WTC11 (cell line): ENCODE measurements around the gene KIAA1671. TPM values are rescaled to one million over a fixed set of nuclear protein-coding genes. Genes with fewer than 3 reads are reported as not detected.

Experiments used
- ATAC-seq: fragments of 200-7000 bp; cut with Tn5 transposase; 2 replicates; pipeline ENCODE4 v1.10.0; 2021; ENCODE audit warnings: mild to moderate bottlenecking, moderate library complexity
- CTCF ChIA-PET: fragments of 300-600 bp; sonication (Branson Sonifier 250); formaldehyde crosslinking; loops from one replicate; lab custom pipeline; 2021; ENCODE audit warnings: antibody characterized with exemption; lab: Charles Lee
- POLR2A ChIA-PET: fragments of 350-600 bp; sonication (Branson Sonifier 250); formaldehyde crosslinking; loops from one replicate; lab custom pipeline; 2021; ENCODE audit warnings: antibody characterized with exemption; lab: Charles Lee
- DNase-seq: peaks from one replicate; pipeline ENCODE4 v3.0.0; 2021; ENCODE audit warnings: low spot score
- H3K27ac Mint-ChIP-seq: 2 replicates; pipeline ENCODE4 v1.8.0; 2021; ENCODE audit warnings: mixed read lengths
- H3K27me3 Mint-ChIP-seq: 2 replicates; pipeline ENCODE4 v1.8.0; 2021; ENCODE audit warnings: low read depth, mild to moderate bottlenecking, moderate library complexity, mixed read lengths
- H3K36me3 Mint-ChIP-seq: 2 replicates; pipeline ENCODE4 v1.8.0; 2021; ENCODE audit warnings: mixed read lengths
- H3K4me1 Mint-ChIP-seq: 2 replicates; pipeline ENCODE4 v1.8.0; 2022; ENCODE audit warnings: mixed read lengths
- H3K4me3 Mint-ChIP-seq: 2 replicates; pipeline ENCODE4 v1.8.0; 2021; ENCODE audit warnings: mild to moderate bottlenecking, moderate library complexity, mixed read lengths
- H3K9me3 Mint-ChIP-seq: 2 replicates; pipeline ENCODE4 v1.8.0; 2021; ENCODE audit warnings: mixed read lengths
- CREB1 ChIP-seq: sonication (generic); formaldehyde crosslinking; IDR thresholded peaks from 2 replicates; pipeline ENCODE4 v1.8.0; 2023; ENCODE audit warnings: mild to moderate bottlenecking, missing genetic modification reagents
- FOXP4 ChIP-seq: sonication (generic); formaldehyde crosslinking; IDR thresholded peaks from 2 replicates; pipeline ENCODE4 v1.8.0; 2022; ENCODE audit warnings: mild to moderate bottlenecking, missing genetic modification reagents
- GABPB1 ChIP-seq: sonication (generic); formaldehyde crosslinking; IDR thresholded peaks from 2 replicates; pipeline ENCODE4 v1.8.1; 2023; ENCODE audit warnings: mild to moderate bottlenecking, missing genetic modification reagents
- GRHL2 ChIP-seq: fragments of 250-450 bp; sonication (Bioruptor Pico); IDR thresholded peaks from 2 replicates; pipeline ENCODE4 v1.8.0; 2022; ENCODE audit warnings: mild to moderate bottlenecking, moderate library complexity; ENCODE audit not compliant: insufficient replicate concordance, severe bottlenecking
- JAZF1 ChIP-seq: fragments of 250-450 bp; sonication (Bioruptor Pico); IDR thresholded peaks from 2 replicates; pipeline ENCODE4 v1.9.0; 2021; ENCODE audit warnings: moderate library complexity, mild to moderate bottlenecking, inconsistent platforms
- MXD4 ChIP-seq: fragments of 250-450 bp; sonication (Bioruptor Pico); IDR thresholded peaks from 2 replicates; pipeline ENCODE4 v1.8.0; 2021; ENCODE audit warnings: mild to moderate bottlenecking, moderate library complexity, borderline replicate concordance
- MYBL2 ChIP-seq: sonication (generic); formaldehyde crosslinking; IDR thresholded peaks from 2 replicates; pipeline ENCODE4 v1.8.1; 2023; ENCODE audit warnings: mild to moderate bottlenecking, moderate library complexity, missing genetic modification reagents
- NFYB ChIP-seq: sonication (generic); formaldehyde crosslinking; conservative IDR thresholded peaks from 2 replicates; pipeline ENCODE4 v1.8.0; 2022; ENCODE audit warnings: low read depth, missing genetic modification reagents
- NR2C2 ChIP-seq: sonication (generic); formaldehyde crosslinking; IDR thresholded peaks from 2 replicates; pipeline ENCODE4 v1.8.0; 2022; ENCODE audit warnings: mild to moderate bottlenecking, missing genetic modification reagents
- SMAD4 ChIP-seq: sonication (generic); formaldehyde crosslinking; IDR thresholded peaks from 2 replicates; pipeline ENCODE4 v1.8.0; 2022; ENCODE audit warnings: mild to moderate bottlenecking, missing genetic modification reagents
- TCF7 ChIP-seq: sonication (generic); formaldehyde crosslinking; IDR thresholded peaks from 2 replicates; pipeline ENCODE4 v1.8.0; 2022; ENCODE audit warnings: mild to moderate bottlenecking, low read depth, missing genetic modification reagents, moderate library complexity
- TP53 ChIP-seq: sonication (generic); formaldehyde crosslinking; IDR thresholded peaks from 2 replicates; pipeline ENCODE4 v1.8.1; 2023; ENCODE audit warnings: mild to moderate bottlenecking, missing genetic modification reagents
- ZBTB21 ChIP-seq: sonication (generic); formaldehyde crosslinking; IDR thresholded peaks from 2 replicates; pipeline ENCODE4 v1.8.1; 2023; ENCODE audit warnings: mild to moderate bottlenecking, missing genetic modification reagents, borderline replicate concordance
- ZNF121 ChIP-seq: sonication (generic); formaldehyde crosslinking; IDR thresholded peaks from 2 replicates; pipeline ENCODE4 v1.8.0; 2023; ENCODE audit warnings: missing genetic modification reagents
- ZNF138 ChIP-seq: sonication (generic); formaldehyde crosslinking; conservative IDR thresholded peaks from 2 replicates; pipeline ENCODE4 v1.8.1; 2022; ENCODE audit warnings: mild to moderate bottlenecking, moderate library complexity, missing genetic modification reagents
- ZNF281 ChIP-seq: sonication (generic); formaldehyde crosslinking; IDR thresholded peaks from 2 replicates; pipeline ENCODE4 v1.8.0; 2023; ENCODE audit warnings: mild to moderate bottlenecking, missing genetic modification reagents
- ZNF317 ChIP-seq: sonication (generic); formaldehyde crosslinking; IDR thresholded peaks from 2 replicates; pipeline ENCODE4 v1.8.1; 2023; ENCODE audit warnings: low read depth, mild to moderate bottlenecking, moderate library complexity, missing genetic modification reagents, borderline replicate concordance
- total RNA-seq: library from RNA; stranded (reverse); gene quantifications from 3 replicates; pipeline ENCODE4 v1.2.3, GENCODE V29; 2021
- TF ChIP-seq, protein P1 (sequence below): fragments of 250-450 bp; sonication (Bioruptor Pico); IDR thresholded peaks from 2 replicates; pipeline ENCODE4 v1.8.0; 2021; ENCODE audit warnings: mild to moderate bottlenecking
- TF ChIP-seq, protein P2 (sequence below): sonication (generic); formaldehyde crosslinking; IDR thresholded peaks from 2 replicates; pipeline ENCODE4 v1.8.1; 2022; ENCODE audit warnings: missing genetic modification reagents, borderline replicate concordance
- TF ChIP-seq, protein P3 (sequence below): sonication (generic); formaldehyde crosslinking; IDR thresholded peaks from 2 replicates; pipeline ENCODE4 v1.8.1; 2022; ENCODE audit warnings: mild to moderate bottlenecking, missing genetic modification reagents, moderate library complexity, borderline replicate concordance
- TF ChIP-seq, protein P4 (sequence below): sonication (generic); formaldehyde crosslinking; IDR thresholded peaks from 2 replicates; pipeline ENCODE4 v1.8.1; 2022; ENCODE audit warnings: mild to moderate bottlenecking, moderate library complexity, missing genetic modification reagents
- TF ChIP-seq, protein P5 (sequence below): sonication (generic); formaldehyde crosslinking; IDR thresholded peaks from 2 replicates; pipeline ENCODE4 v1.8.0; 2022; ENCODE audit warnings: mild to moderate bottlenecking, missing genetic modification reagents

Gene KIAA1671
- total RNA-seq, 1 experiment from 2014 or later = 26.0 TPM

- TF ChIP-seq SMAD4 = no peak
Observed at GRCh38 chr22:25212337-25212736, 259.8 kb downstream of the KIAA1671 start (continued).

GRCh38 chr22:25213221-25213620, 260.7 kb downstream of the KIAA1671 start:
- no peak overlapping the region for H3K27ac Mint-ChIP-seq
- no peak for TF ChIP-seq TP53 (CRISPR knock-in tag)
- TF ChIP-seq FOXP4 (CRISPR knock-in tag) = no peak
- ChIA-PET POLR2A (interaction anchor here (1.2 kb wide), 1 partner anchor 12 kb away, joined by 3 read pairs; no protein-coding TSS in a partner anchor), CTCF (interaction anchor here (1.4 to 3.8 kb wide), 4 partner anchors 11 to 132 kb away, joined by 4 to 22 read pairs (median 10); no protein-coding TSS in a partner anchor)
- peaks cover 33% of the 10 kb centered on the region for H3K9me3 Mint-ChIP-seq
- DNase-seq (no peak), ATAC-seq (no peak)
- H3K4me3 Mint-ChIP-seq = no peak overlapping the region
- H3K36me3 Mint-ChIP-seq = peaks cover 6% of the 10 kb centered on the region; the same call in 1 of the 2 replicates
- H3K27me3 Mint-ChIP-seq = peaks cover 13% of the 10 kb centered on the region
- no peaks in the 10 kb centered on the region for H3K4me1 Mint-ChIP-seq

DNA sequence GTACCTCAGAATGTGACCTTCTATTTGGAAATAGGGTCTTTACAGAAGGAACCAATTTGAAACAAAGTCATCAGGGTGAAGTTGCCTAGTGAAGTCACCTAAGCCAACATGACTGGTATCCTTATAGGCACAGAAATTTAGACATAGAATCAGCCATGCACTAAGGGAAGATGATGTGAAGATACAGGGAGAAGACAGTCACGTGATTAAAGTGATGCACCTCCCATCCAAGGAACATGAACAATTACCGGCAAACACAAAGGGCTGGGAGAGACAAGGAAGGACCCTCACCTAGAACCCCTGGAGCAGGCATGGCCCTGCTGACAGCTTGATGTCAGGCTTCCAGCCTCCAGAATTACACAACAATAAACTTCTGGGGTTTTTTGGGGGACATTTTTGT, 263.7 kb downstream of the KIAA1671 start:
- TF ChIP-seq, protein P1, sequence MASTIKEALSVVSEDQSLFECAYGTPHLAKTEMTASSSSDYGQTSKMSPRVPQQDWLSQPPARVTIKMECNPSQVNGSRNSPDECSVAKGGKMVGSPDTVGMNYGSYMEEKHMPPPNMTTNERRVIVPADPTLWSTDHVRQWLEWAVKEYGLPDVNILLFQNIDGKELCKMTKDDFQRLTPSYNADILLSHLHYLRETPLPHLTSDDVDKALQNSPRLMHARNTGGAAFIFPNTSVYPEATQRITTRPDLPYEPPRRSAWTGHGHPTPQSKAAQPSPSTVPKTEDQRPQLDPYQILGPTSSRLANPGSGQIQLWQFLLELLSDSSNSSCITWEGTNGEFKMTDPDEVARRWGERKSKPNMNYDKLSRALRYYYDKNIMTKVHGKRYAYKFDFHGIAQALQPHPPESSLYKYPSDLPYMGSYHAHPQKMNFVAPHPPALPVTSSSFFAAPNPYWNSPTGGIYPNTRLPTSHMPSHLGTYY (CRISPR knock-in tag) = no peak
- TF ChIP-seq MYBL2 (CRISPR knock-in tag) (no peak), ZBTB21 (no peak), JAZF1 (CRISPR knock-in tag) (no peak), GRHL2 (CRISPR knock-in tag) (no peak), MXD4 (no peak), CREB1 (no peak), ZNF121 (CRISPR knock-in tag) (no peak), ZNF138 (CRISPR knock-in tag) (no peak), ZNF281 (CRISPR knock-in tag) (no peak), NFYB (no peak), NR2C2 (CRISPR knock-in tag) (no peak), TCF7 (CRISPR knock-in tag) (no peak), ZNF317 (CRISPR knock-in tag) (no peak), GABPB1 (CRISPR knock-in tag) (no peak)
- TF ChIP-seq, protein P2, sequence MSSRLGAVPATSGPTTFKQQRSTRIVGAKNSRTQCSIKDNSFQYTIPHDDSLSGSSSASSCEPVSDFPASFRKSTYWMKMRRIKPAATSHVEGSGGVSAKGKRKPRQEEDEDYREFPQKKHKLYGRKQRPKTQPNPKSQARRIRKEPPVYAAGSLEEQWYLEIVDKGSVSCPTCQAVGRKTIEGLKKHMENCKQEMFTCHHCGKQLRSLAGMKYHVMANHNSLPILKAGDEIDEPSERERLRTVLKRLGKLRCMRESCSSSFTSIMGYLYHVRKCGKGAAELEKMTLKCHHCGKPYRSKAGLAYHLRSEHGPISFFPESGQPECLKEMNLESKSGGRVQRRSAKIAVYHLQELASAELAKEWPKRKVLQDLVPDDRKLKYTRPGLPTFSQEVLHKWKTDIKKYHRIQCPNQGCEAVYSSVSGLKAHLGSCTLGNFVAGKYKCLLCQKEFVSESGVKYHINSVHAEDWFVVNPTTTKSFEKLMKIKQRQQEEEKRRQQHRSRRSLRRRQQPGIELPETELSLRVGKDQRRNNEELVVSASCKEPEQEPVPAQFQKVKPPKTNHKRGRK = no peak
- TF ChIP-seq, protein P3, sequence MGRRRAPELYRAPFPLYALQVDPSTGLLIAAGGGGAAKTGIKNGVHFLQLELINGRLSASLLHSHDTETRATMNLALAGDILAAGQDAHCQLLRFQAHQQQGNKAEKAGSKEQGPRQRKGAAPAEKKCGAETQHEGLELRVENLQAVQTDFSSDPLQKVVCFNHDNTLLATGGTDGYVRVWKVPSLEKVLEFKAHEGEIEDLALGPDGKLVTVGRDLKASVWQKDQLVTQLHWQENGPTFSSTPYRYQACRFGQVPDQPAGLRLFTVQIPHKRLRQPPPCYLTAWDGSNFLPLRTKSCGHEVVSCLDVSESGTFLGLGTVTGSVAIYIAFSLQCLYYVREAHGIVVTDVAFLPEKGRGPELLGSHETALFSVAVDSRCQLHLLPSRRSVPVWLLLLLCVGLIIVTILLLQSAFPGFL (CRISPR knock-in tag) = no peak
- TF ChIP-seq, protein P4, sequence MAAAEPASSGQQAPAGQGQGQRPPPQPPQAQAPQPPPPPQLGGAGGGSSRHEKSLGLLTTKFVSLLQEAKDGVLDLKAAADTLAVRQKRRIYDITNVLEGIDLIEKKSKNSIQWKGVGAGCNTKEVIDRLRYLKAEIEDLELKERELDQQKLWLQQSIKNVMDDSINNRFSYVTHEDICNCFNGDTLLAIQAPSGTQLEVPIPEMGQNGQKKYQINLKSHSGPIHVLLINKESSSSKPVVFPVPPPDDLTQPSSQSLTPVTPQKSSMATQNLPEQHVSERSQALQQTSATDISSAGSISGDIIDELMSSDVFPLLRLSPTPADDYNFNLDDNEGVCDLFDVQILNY (CRISPR knock-in tag) = no peak
- TF ChIP-seq, protein P5, sequence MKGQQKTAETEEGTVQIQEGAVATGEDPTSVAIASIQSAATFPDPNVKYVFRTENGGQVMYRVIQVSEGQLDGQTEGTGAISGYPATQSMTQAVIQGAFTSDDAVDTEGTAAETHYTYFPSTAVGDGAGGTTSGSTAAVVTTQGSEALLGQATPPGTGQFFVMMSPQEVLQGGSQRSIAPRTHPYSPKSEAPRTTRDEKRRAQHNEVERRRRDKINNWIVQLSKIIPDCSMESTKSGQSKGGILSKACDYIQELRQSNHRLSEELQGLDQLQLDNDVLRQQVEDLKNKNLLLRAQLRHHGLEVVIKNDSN (CRISPR knock-in tag) = no peak
- Mint-ChIP-seq H3K27me3 (peaks cover 13% of the 10 kb centered on the region), H3K9me3 (peaks cover 33% of the 10 kb centered on the region), H3K4me1 (no peaks in the 10 kb centered on the region), H3K36me3 (peaks cover 6% of the 10 kb centered on the region; the same call in 1 of the 2 replicates), H3K4me3 (no peak overlapping the region), H3K27ac (no peak overlapping the region)
- CTCF ChIA-PET = no interaction called here
- POLR2A ChIA-PET = no interaction called here
- ATAC-seq (no peak), DNase-seq (no peak)
